ENCODE data around the gene WWC2.

DNA sequence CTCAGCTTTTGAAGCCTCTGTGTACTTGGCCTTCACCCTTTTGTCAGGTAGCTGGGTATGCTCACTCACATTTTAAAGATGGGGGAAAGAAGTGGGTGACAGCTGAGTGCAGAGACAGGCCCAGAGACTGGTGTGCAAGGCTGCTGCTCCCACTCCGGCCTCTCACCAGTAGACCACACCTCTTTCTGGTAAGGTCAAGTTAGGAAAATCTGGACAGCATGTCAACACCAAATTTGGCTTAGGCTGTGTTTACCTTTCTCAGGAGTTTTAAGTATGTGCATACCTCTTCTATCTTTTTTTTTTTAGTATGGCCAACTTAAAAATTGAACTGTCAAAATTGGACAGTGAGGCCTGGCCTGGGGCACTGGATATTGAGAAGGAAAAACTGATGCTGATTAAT lies 154.4 kb downstream of the WWC2 start:
- no peak for TF ChIP-seq POLR2A (IDR thresholded peaks at IDR 0.05; ENCODE audit: extremely low read depth, insufficient read length)
- TF ChIP-seq, protein P1, sequence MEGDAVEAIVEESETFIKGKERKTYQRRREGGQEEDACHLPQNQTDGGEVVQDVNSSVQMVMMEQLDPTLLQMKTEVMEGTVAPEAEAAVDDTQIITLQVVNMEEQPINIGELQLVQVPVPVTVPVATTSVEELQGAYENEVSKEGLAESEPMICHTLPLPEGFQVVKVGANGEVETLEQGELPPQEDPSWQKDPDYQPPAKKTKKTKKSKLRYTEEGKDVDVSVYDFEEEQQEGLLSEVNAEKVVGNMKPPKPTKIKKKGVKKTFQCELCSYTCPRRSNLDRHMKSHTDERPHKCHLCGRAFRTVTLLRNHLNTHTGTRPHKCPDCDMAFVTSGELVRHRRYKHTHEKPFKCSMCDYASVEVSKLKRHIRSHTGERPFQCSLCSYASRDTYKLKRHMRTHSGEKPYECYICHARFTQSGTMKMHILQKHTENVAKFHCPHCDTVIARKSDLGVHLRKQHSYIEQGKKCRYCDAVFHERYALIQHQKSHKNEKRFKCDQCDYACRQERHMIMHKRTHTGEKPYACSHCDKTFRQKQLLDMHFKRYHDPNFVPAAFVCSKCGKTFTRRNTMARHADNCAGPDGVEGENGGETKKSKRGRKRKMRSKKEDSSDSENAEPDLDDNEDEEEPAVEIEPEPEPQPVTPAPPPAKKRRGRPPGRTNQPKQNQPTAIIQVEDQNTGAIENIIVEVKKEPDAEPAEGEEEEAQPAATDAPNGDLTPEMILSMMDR (IDR thresholded peaks at IDR 0.05; ENCODE audit: low read depth, low read length): no peak
- TF ChIP-seq, protein P2, sequence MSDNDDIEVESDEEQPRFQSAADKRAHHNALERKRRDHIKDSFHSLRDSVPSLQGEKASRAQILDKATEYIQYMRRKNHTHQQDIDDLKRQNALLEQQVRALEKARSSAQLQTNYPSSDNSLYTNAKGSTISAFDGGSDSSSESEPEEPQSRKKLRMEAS (IDR thresholded peaks at IDR 0.05; ENCODE audit: low read depth, low read length): no peak
- no peak for TF ChIP-seq MYC (IDR thresholded peaks at IDR 0.05; ENCODE audit: low read depth, low read length)

All from NB4 (cell line).